SKM-1 (cell line): ENCODE measurements around the gene TRPC3.

Experiments used
- DNase-seq: peaks from one replicate; lab custom pipeline; 2025; ENCODE audit not compliant: unreplicated experiment; lab: John Stamatoyannopoulos, UW

The TRPC3 gene

GRCh38 chr4:121876070-121876469 is 75.8 kb downstream of the TRPC3 start:
- no peak for DNase-seq

- no peak for DNase-seq
Measured at GRCh38 chr4:121875652-121876051, 76.2 kb downstream of the TRPC3 start.

- no peak for DNase-seq
Measured at GRCh38 chr4:121873604-121874003, 78.3 kb downstream of the TRPC3 start.

- peak; percentile 88 for DNase-seq
Measured at GRCh38 chr4:121869841-121870822, 81.7 kb downstream of the TRPC3 start, which contains the start of gene BBS7. Gene BBS7, minus strand, starts transcription at chr4:121870474. Its CDS starts 161 bp downstream, at chr4:121870313.

- no peak for DNase-seq
Measured at GRCh38 chr4:121863799-121864198, 88.1 kb downstream of the TRPC3 start.

GRCh38 chr4:121861426-121861825 is 90.4 kb downstream of the TRPC3 start:
- DNase-seq = no peak

GRCh38 chr4:121860121-121860520 is 91.7 kb downstream of the TRPC3 start:
- DNase-seq = no peak

GRCh38 chr4:121851354-121851753 is 100.5 kb downstream of the TRPC3 start:
- no peak for DNase-seq

GRCh38 chr4:121846662-121847061 is 105.2 kb downstream of the TRPC3 start:
- DNase-seq = no peak

- no peak for DNase-seq
Measured at GRCh38 chr4:121842862-121843261, 109.0 kb downstream of the TRPC3 start.

- no peak for DNase-seq
Measured at GRCh38 chr4:121838136-121838535, 113.7 kb downstream of the TRPC3 start.

GRCh38 chr4:121829511-121829910 is 122.3 kb downstream of the TRPC3 start:
- DNase-seq = no peak
